CD14-positive monocyte (primary cell): Measurements from ENCODE around the gene TM9SF3. TPM values are rescaled to one million over a fixed set of nuclear protein-coding genes. Genes with fewer than 3 reads are reported as not detected.
"Not testable (repeated sequence)": the region's sequence is repeated elsewhere in the genome, so short reads cannot be mapped to it uniquely, and the experiment has no call there.

Source experiments
- DNase-seq, 3 donors: peaks; one replicate each; pipeline ENCODE4 v3.0.0-alpha.2; 2011 to 2022
- H2AFZ ChIP-seq: 2 replicates; pipeline ENCODE4 v1.6.0; 2012; ENCODE audit warnings: mild to moderate bottlenecking, low read depth, low read length, inconsistent platforms; ENCODE audit not compliant: insufficient read depth, poor library complexity, severe bottlenecking
- H3K27ac ChIP-seq, 2 donors: 1 replicate in 1 of 2; 2 replicates in 1 of 2; pipeline ENCODE4 v1.5.1; 2012 to 2013; ENCODE audit warnings: low read length in 2 of 2, control low read depth in 1 of 2, inconsistent platforms in 1 of 2, low read depth in 1 of 2, mild to moderate bottlenecking in 1 of 2
- H3K27me3 ChIP-seq, 2 donors: one replicate each; pipeline versions ENCODE4 v1.6.0 to v1.6.1; 2011 to 2013; ENCODE audit warnings: low read length in 2 of 2; ENCODE audit not compliant: control insufficient read depth in 2 of 2, insufficient read depth in 2 of 2
- H3K36me3 ChIP-seq, 2 donors: replicated peaks in 1 of 2; 1 replicate in 1 of 2; 2 replicates in 1 of 2; pipeline versions ENCODE4 v1.5.1 to v1.6.1; 2012 to 2013; ENCODE audit warnings: low read length in 2 of 2, control low read depth in 1 of 2, inconsistent platforms in 1 of 2, mild to moderate bottlenecking in 1 of 2; ENCODE audit not compliant: insufficient read depth in 2 of 2, control insufficient read depth in 1 of 2
- H3K4me1 ChIP-seq, 2 donors: 1 replicate in 1 of 2; 2 replicates in 1 of 2; pipeline versions ENCODE4 v1.5.1 to v1.6.1; 2012 to 2013; ENCODE audit warnings: low read length in 2 of 2, control low read depth in 1 of 2, inconsistent platforms in 1 of 2, mild to moderate bottlenecking in 1 of 2, moderate library complexity in 1 of 2; ENCODE audit not compliant: insufficient read depth in 2 of 2, control insufficient read depth in 1 of 2
- H3K4me2 ChIP-seq: replicated peaks from 2 replicates; pipeline ENCODE3; 2012; ENCODE audit warnings: low read length, moderate library complexity, mild to moderate bottlenecking; ENCODE audit not compliant: poor library complexity, severe bottlenecking; ENCODE audit errors: extremely low read depth
- H3K4me3 ChIP-seq, 3 experiments: fragments of 200-600 bp in 1 of 3; sonication (generic) in 1 of 3; replicated peaks in 1 of 3; 1 replicate in 2 of 3; 2 replicates in 1 of 3; pipeline ENCODE4 v1.5.1; 2011 to 2013; ENCODE audit warnings: low read length in 3 of 3, mild to moderate bottlenecking in 3 of 3, control low read depth in 2 of 3, low read depth in 2 of 3, inconsistent platforms in 1 of 3, moderate library complexity in 1 of 3
- H3K79me2 ChIP-seq: 2 replicates; pipeline ENCODE4 v1.6.0; 2012; ENCODE audit warnings: mild to moderate bottlenecking, control low read depth, inconsistent platforms, low read length, moderate library complexity; ENCODE audit not compliant: insufficient read depth
- H3K9ac ChIP-seq: 2 replicates; pipeline ENCODE4 v1.6.0; 2017; ENCODE audit warnings: low read length, mild to moderate bottlenecking; ENCODE audit not compliant: insufficient read depth, poor library complexity, severe bottlenecking
- H3K9me3 ChIP-seq, 2 donors: replicated peaks in 1 of 2; 1 replicate in 1 of 2; 2 replicates in 1 of 2; pipeline versions ENCODE4 v1.5.1 to v1.6.1; 2012 to 2013; ENCODE audit warnings: low read length in 2 of 2, control low read depth in 1 of 2; ENCODE audit not compliant: control insufficient read depth in 1 of 2, insufficient read depth in 1 of 2
- H4K20me1 ChIP-seq: 2 replicates; pipeline ENCODE4 v1.6.0; 2012; ENCODE audit warnings: mild to moderate bottlenecking, low read length, control low read depth, moderate library complexity; ENCODE audit not compliant: insufficient read depth
- H3K27ac Mint-ChIP-seq, 7 donors: one replicate each; pipeline ENCODE4 v1.8.0; 2020; ENCODE audit warnings: mild to moderate bottlenecking in 7 of 7, mixed read lengths in 7 of 7, moderate library complexity in 6 of 7, inconsistent platforms in 2 of 7
- H3K27me3 Mint-ChIP-seq, 3 donors: one replicate each; pipeline ENCODE4 v1.8.0; 2021 to 2022; ENCODE audit warnings: low read depth in 3 of 3, mild to moderate bottlenecking in 3 of 3, mixed read lengths in 3 of 3, moderate library complexity in 3 of 3, inconsistent platforms in 1 of 3
- H3K36me3 Mint-ChIP-seq, 2 donors: one replicate each; pipeline ENCODE4 v1.8.0; 2020; ENCODE audit warnings: mixed read lengths in 2 of 2, inconsistent platforms in 1 of 2, mild to moderate bottlenecking in 1 of 2
- H3K4me1 Mint-ChIP-seq: one replicate; pipeline ENCODE4 v1.8.0; 2020; ENCODE audit warnings: mild to moderate bottlenecking, mixed read lengths
- H3K4me3 Mint-ChIP-seq, 2 donors: one replicate each; pipeline ENCODE4 v1.8.0; 2020; ENCODE audit warnings: mild to moderate bottlenecking in 2 of 2, mixed read lengths in 2 of 2, moderate library complexity in 1 of 2
- H3K9me3 Mint-ChIP-seq, 7 donors: one replicate each; pipeline ENCODE4 v1.8.0; 2020 to 2022; ENCODE audit warnings: mixed read lengths in 7 of 7, mild to moderate bottlenecking in 6 of 7, moderate library complexity in 6 of 7, inconsistent platforms in 2 of 7
- CTCF ChIP-seq: fragments of 200-600 bp; IDR thresholded peaks from one replicate; pipeline ENCODE4 v1.8.0; 2022; ENCODE audit warnings: antibody characterized with exemption, mild to moderate bottlenecking
- WGBS: methylation state at CpG from one replicate; pipeline ENCODE4 v1.1.5; 2013; ENCODE audit warnings: missing lambda C conversion rate; ENCODE audit not compliant: insufficient coverage; 5-methylcytosine and 5-hydroxymethylcytosine counted together
- intact Hi-C, 2 donors: fragments of 100-400 bp; cut with micrococcal nuclease; formaldehyde crosslinking; loops; one replicate each; pipeline versions ENCODE4 v1.15.0 to v1.15.1; 2023
- polyA plus RNA-seq, 3 donors: library from polyadenylated mRNA; depleted of rRNA in 1 of 3; unstranded in 2 of 3; stranded (reverse) in 1 of 3; fragments of 300-500 nt in 2 of 3; fragments of >200 nt in 1 of 3; fragmentation: Illumina TruSeq in 2 of 3; gene quantifications; 1 replicate in 2 of 3; 2 replicates in 1 of 3; pipeline ENCODE4 v1.2.3, GENCODE V29; 2012 to 2021

Gene TM9SF3
- polyA plus RNA-seq, 3 donors, result 23.9 to 67.1 (median 59.9) TPM

DNA sequence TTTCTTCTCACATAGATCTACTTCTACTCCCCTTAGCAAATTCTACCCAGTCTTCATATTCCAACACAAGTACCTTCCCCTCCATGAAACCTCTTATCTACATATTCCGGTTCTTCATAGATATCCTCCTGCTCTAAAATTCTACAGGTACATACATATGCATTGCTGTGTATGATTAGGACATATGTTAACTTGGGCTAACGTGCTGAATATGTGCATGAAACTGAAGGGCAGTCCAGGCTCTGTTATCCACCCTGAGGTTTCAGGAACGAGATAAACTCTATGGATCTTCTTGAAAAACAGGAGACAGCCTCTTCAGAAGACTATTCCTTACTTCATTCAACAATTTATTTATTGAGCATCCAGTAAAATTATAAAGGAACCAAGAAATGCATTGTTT, 31.5 kb downstream of the TM9SF3 start:
- intact Hi-C loops, result no loop called here
- Histone ChIP-seq H3K36me3 (peaks cover 64 to 96% of the 10 kb centered on the region in 2 donors), H3K27me3 (no peaks in the 10 kb centered on the region), H3K79me2 (no peaks in the 10 kb centered on the region), H3K9ac (no peak overlapping the region), H4K20me1 (peaks cover 24% of the 10 kb centered on the region), H3K4me2 (no peak overlapping the region), H3K9me3 (no peaks in the 10 kb centered on the region), H3K27ac (no peak overlapping the region), H3K4me3 (no peak overlapping the region), H3K4me1 (no peaks in the 10 kb centered on the region), H2AFZ (no peak overlapping the region)
- Mint-ChIP-seq H3K27ac (no peak overlapping the region), H3K4me1 (no peaks in the 10 kb centered on the region), H3K36me3 (peaks cover 36% of the 10 kb centered on the region in 2 donors), H3K27me3 (no peaks in the 10 kb centered on the region), H3K9me3 (no peaks in the 10 kb centered on the region), H3K4me3 (no peak overlapping the region)
- no peak for DNase-seq
- TF ChIP-seq CTCF, result no peak
- 100% methylated on average over 2 of the region's 3 CpGs for WGBS

GRCh38 chr10:96548589-96548988, 38.2 kb downstream of the TM9SF3 start:
- Histone ChIP-seq H3K4me2 (no peak overlapping the region), H3K27me3 (no peaks in the 10 kb centered on the region), H3K9me3 (no peaks in the 10 kb centered on the region), H3K27ac (no peak overlapping the region), H3K79me2 (no peaks in the 10 kb centered on the region), H3K36me3 (peaks cover 90 to 100% of the 10 kb centered on the region in 2 donors), H3K4me3 (no peak overlapping the region), H3K4me1 (no peaks in the 10 kb centered on the region), H4K20me1 (peaks cover 23% of the 10 kb centered on the region), H2AFZ (no peak overlapping the region), H3K9ac (no peak overlapping the region)
- no CpG with 5 or more reads among the region's 5 CpGs for WGBS
- H3K27me3 Mint-ChIP-seq, result no peaks in the 10 kb centered on the region
- H3K27ac Mint-ChIP-seq, result no peak overlapping the region
- no peak overlapping the region for H3K4me3 Mint-ChIP-seq
- H3K9me3 Mint-ChIP-seq, result no peaks in the 10 kb centered on the region
- H3K4me1 Mint-ChIP-seq, result no peaks in the 10 kb centered on the region
- H3K36me3 Mint-ChIP-seq, result peaks cover 67 to 82% of the 10 kb centered on the region in 2 donors
- DNase-seq, result no peak
- no peak for TF ChIP-seq CTCF
- intact Hi-C loops, result no loop called here

DNA sequence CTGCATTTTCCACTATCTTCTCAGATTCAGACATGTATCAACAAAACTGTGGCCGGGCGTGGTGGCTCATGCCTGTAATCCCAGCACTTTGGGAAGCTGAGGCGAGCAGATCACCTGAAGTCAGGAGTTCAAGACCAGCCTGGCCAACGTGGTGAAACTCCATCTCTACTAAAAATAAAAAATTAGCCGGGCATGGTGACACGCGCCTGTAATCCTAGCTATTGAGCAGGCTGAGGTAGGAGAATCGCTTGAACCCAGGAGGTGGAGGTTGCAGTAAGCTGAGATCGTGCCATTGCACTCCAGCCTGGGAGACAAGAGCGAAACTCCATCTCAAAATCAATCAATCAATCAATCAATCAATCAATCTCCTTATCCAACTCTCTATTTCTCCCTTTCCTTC, 41.3 kb downstream of the TM9SF3 start:
- intact Hi-C loops, H3K9ac ChIP-seq, H3K4me3 Mint-ChIP-seq, DNase-seq, H3K4me1 Mint-ChIP-seq, H3K4me3 ChIP-seq, H3K9me3 Mint-ChIP-seq, H3K27ac ChIP-seq, H3K27ac Mint-ChIP-seq, H3K4me1 ChIP-seq, H3K27me3 Mint-ChIP-seq, H3K9me3 ChIP-seq, H2AFZ ChIP-seq, H3K4me2 ChIP-seq, H3K79me2 ChIP-seq, H3K27me3 ChIP-seq: not testable (repeated sequence)
- WGBS, result 98% methylated on average over 7 of the region's 10 CpGs
- peaks cover 69 to 81% of the 10 kb centered on the region in 2 donors for H3K36me3 Mint-ChIP-seq
- Histone ChIP-seq H3K36me3 (peaks cover 87 to 99% of the 10 kb centered on the region in 2 donors), H4K20me1 (peaks cover 27% of the 10 kb centered on the region)
